ENCODE measurements around the gene TTC28. TPM values are rescaled to one million over a fixed set of nuclear protein-coding genes. Genes with fewer than 3 reads are reported as not detected.

The TTC28 gene
- polyA plus RNA-seq, 3 donors, result 22.1 to 29.8 (median 26.0) TPM

DNA sequence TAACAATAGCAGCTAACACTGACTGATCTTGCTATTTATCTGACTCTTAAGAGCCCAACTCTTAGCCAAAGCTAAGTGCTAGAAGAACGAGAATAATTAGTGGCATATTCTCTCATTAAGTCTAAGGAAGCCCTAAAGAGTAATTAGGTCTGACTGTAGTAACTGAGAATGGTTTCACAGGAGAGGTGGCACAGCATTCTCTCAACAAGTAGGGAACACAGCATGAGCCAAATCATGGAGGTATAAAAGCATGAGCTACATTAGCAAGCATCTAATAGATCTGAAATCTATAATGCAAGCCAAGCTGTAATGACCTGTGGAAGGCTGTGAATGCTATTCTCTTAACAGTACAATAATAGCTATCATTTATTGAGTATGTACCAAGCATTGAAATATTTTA lies 230.6 kb downstream of the TTC28 start:
- no peak for DNase-seq (ENCODE audit: low read depth in 3 of 3, low spot score in 2 of 3)

DNA sequence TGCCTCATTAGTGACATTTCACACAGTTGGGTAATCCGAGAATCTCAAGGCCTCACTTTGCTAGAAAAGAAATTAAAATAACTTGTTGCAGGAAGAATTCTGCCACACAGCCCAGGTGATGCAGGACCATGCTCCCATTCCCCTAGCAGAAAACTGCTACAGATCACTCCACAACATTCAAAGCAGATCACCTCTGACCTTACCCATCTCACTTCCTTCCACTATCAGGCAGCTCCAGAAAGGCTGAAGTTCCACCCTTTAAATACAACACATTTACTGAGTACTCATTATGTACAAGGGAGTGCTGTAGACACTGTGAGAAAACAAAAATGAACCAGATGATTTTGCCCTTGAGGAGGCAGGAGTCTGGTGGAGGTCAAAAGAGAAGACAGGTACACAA lies 231.0 kb downstream of the TTC28 start:
- DNase-seq (ENCODE audit: low read depth in 3 of 3, low spot score in 2 of 3), result no peak

DNA sequence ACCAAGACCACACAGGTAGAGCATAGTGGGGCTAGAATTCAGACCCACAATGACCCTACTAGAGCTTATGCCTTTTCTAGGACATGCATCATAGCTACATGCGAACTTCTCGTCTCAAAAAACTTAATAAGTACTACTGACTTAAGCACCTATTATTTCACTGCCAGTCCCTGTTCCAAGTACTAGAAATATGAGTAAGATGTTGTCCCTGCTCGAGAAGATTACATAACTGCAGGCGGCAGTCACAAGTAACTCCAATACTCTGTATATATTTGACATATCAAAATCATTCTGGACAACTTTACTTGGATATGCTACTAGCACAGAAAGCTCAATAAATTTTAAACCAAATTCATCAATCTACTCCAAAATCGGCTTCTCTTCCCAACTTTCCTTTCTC lies 235.0 kb downstream of the TTC28 start:
- DNase-seq (ENCODE audit: low read depth in 3 of 3, low spot score in 2 of 3), result no peak

DNA sequence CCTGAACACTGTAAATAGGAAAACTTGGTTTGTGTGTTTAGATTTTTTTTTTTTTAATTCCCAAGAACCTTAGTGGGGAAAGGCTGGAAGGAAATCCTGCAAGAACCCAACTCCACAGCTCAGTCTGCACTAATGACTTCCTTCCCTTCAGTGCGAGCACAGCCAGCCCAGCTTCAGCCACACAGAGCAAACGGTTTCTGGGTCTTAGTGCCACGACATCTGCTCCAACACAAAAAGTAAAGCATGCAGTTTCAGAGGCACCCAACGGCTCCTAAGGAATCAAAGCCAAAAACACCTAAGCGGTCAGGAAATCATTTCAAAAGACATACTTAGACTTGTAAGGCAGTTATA lies 236.1 kb downstream of the TTC28 start:
- DNase-seq (ENCODE audit: low read depth in 3 of 3, low spot score in 2 of 3), result peak in 2 of 3 donors; percentile 53 to 74

DNA sequence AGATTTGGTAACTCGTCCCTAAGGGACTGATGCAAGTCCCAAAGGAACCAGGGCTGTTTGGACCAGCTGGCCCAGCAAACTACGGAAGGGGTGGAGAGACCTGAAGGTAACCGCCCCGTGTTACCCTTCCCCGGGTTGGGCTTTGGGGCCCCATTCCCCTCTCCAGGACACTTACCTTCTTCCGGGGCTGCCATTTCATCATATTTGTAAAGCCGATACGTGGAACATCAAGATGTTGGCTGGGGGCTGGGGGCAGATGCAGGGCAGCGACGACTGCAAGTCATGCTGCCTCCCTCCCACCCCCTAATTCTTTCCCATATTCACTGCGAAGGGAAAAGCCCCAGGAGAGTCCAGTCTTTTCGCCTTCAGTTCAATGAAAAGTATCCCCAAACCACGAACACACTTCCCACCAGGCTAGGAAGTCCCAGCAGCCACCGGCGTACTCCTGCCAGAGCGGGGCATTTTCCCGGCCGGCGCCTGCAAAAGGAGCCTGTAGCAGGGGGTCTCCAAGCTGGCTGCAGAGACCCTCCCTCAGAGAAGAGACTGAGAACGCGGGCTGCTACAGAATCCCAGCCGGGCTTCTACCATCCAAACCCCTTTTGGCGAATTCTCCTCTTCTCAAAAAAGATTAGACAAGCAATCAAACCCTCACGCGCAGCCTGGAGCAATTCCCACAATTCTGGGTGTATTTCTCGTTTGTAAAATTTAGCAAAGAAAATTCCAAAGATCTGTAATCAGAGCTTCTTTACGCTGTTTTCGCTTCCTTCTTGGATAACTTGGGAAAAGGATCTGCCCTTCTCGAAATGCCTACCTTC lies 236.7 kb downstream of the TTC28 start:
- DNase-seq (ENCODE audit: low read depth in 3 of 3, low spot score in 2 of 3), result no peak

DNA sequence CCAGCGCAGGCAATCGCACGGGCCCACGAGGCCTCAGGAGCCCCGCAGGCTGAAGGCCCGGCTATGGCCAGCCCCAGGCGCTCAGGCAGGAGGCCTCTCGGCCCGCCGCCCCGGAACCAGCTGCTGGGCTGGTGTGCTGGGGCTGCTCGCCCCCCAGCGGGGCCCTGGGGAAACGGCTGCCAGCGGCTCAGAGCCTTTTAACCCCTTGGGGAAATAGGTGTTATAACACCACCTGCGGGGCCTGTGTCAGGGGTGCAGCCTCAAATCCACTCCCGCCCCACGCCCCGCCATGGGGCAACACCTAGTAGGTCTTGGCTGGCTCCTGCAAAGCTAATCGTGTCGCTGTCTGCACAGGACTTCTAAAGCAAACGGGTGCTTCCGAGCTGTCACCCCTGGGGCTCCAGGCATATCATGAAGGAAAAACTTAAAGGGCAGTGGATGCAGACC lies 237.4 kb downstream of the TTC28 start:
- peak; percentile 58 to 76 (median 67) for DNase-seq (ENCODE audit: low read depth in 3 of 3, low spot score in 2 of 3)

DNA sequence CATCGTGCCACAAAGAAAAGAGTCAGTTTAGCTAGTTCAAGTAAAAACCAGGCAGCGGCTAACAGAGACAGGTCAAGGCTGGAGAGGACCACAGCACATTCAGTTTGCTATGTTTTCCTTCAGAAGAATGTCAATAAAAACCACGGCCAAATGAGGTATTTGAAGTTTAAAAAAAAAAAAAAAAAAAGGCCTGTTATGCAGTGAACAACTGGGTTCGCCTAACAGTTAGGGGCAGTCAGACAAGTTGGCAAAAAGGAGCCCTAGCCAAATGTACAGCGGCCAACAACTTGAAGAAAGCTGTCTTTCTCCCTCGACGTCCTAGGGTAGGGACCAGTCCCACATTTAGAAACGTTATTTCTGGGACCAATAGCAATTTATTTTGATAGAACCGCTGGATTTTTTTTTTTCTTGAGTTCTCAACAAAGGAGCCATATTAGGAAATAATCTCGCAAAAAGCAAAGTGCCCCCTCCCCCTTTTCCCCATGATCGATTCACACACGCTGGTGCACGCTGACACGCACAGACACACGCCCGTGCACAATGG lies 237.8 kb downstream of the TTC28 start:
- no peak for DNase-seq (ENCODE audit: low read depth in 3 of 3, low spot score in 2 of 3)

DNA sequence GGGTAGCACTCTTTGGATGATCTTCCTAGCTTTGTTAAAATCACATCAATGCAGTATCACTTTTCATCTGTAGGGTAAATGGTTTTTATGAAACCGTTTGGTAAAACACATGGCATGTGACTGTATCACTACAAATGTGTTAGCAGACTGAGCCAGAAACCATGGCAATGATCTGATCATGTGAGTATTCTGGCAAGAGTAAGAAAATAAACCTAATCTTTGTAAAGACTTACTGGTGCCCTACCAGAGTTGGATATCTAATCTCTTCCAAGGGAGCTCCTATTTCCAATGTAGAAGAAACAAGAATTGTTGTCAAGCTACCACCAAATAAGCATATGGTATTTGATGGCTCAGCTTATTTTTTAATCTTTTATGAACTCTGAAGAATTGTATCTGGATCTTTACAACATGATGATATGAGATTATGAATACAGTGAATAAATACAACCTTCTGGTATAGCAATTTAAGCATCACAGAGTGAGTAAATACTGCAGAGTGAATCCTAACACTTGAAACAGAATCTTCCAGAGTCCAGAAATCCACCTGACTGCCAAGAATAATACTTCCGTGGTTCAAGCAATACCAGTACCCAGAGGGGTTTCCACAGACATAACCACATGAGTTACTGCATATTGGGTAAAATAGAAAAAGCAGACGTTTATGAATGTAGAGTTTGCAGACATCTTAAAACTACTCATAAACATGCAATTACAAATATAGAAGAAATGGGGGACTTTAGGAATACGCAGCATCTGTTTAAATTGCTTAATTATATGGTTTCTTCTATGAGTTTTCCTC lies 238.8 kb downstream of the TTC28 start:
- DNase-seq (ENCODE audit: low read depth in 3 of 3, low spot score in 2 of 3), result no peak

DNA sequence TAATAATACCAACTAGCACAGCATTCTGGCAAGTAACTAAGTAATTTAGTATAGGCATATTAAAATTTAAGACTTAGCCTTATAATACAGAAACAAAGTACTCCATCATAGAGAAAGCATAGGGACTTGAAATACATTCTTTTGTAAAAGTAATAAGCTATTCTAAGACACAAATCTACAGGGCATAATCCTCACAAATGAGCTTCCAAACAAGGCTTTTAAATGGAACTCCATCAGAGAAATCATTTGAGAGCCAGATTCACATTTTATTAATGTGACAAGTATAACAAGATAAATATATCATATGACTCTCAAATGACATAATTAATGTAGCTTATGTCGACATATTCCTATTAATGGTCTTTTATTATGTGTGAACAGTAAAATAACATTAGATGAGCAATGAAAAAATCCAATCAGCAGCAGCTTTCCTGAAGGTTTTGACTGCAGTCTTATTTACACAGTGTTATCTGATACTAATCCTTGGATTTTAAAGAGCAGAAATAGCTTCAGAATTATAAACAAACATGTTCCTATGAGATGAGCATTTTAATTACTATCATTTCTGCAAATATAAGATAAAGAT lies 241.4 kb downstream of the TTC28 start:
- no peak for DNase-seq (ENCODE audit: low read depth in 3 of 3, low spot score in 2 of 3)

DNA sequence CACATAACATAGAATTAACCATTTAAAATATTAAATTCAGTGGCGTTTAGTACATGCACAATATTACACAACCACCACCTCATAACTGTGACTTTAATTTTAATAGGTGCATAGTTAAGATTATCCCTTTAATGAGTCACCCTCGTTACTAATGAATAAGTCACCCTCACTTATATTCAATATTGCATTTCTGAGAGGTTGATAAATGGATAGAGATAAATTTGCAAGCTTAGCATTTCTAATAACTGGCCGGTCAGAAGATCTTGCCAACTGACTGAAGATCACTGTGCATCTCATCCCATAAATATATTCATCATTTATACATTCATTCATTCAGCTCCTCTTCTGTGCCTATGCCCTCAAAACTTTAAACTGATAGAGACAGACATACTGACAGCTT lies 243.7 kb downstream of the TTC28 start:
- DNase-seq (ENCODE audit: low read depth in 3 of 3, low spot score in 2 of 3), result no peak

DNA sequence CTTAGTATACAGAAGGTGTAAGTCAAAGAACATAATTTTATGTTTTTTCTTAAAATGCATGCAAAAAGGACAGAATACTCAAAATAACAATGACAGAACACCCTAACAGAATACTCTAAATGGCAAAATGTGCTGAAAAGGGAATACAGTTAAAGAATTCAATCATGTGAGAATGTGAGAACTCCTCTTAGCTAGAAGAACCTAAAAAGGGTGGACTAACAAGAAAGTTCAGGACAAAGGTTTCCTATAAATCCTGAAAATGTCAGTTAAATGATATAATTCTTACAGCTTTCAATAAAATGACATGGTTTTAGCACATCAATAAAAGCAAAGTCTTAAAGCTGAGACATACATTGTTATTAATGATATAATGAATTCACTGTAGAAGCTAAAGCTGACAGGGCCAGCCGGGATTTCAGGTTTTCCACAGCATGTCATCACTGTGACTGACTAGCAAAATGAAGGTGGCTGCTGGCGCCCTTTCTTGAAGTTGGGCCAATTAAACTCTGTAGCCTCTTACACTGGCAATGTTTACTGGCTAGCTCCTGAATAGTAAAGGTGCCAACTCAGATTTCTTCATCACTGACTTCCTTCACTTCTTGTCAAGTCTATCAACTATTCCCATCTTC lies 244.4 kb downstream of the TTC28 start:
- DNase-seq (ENCODE audit: low read depth in 3 of 3, low spot score in 2 of 3), result no peak

DNA sequence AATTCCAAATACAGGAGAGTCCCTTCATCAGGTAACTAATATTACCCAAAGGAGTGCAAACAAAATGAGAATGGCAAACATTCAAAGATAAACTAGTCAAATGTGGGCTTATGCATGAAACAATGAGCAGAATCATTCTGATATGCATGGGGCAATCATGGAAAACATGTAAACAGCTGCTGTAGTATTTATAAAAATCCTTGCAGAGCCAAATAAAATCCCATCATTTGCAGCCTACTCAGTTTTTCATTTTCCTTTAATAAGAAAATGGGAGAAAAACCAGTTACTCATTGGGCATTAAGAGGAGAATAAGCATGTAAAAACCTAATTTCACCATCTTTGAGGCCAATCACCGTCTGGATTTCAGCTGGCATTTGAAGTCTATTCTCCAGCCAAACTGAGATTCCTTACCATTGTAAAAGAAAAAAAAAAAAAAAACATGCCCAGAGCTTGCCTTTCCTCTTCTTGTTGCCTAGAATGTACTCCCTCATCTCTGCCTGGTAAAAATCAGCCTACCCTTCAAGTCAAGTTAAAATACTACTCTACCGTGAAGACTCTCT lies 249.1 kb downstream of the TTC28 start:
- no peak for DNase-seq (ENCODE audit: low read depth in 3 of 3, low spot score in 2 of 3)

DNA sequence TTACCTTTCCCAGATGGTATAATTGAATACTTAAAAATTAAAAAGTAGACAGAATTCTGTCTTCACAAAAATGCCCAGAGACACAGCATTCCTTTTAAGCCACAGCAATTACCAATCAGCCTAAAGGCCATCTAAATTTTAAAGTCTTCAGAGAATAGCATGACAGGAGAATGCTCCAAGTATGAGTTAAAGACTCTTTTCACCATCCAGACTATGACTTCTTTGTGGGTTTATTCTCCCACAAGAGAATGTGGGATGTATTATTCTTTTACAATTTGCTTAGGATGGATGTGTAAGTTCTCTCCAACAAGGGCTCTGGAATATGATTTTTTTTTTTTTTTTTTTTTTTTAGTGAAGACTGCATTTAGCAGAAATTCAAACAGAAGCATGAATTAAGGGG lies 249.9 kb downstream of the TTC28 start:
- no peak for DNase-seq (ENCODE audit: low read depth in 3 of 3, low spot score in 2 of 3)

DNA sequence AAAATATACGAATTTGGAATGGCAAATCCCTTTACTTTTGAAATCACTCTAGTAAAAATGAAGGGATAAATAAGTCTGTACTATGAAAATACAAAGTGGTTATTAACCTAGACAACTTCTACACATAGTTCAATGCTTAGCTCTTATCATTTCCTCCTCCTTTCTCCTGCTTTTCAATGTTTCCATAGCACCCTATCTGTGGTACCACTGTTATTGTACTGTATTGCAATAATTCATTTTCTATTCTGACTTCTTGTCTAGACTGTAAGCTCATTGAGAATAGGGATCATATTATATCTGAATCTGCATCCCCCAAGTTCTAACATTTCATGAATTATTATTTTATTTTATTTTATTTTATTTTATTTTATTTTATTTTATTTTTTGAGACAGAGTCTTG lies 251.4 kb downstream of the TTC28 start:
- no peak for DNase-seq (ENCODE audit: low read depth in 3 of 3, low spot score in 2 of 3)

DNA sequence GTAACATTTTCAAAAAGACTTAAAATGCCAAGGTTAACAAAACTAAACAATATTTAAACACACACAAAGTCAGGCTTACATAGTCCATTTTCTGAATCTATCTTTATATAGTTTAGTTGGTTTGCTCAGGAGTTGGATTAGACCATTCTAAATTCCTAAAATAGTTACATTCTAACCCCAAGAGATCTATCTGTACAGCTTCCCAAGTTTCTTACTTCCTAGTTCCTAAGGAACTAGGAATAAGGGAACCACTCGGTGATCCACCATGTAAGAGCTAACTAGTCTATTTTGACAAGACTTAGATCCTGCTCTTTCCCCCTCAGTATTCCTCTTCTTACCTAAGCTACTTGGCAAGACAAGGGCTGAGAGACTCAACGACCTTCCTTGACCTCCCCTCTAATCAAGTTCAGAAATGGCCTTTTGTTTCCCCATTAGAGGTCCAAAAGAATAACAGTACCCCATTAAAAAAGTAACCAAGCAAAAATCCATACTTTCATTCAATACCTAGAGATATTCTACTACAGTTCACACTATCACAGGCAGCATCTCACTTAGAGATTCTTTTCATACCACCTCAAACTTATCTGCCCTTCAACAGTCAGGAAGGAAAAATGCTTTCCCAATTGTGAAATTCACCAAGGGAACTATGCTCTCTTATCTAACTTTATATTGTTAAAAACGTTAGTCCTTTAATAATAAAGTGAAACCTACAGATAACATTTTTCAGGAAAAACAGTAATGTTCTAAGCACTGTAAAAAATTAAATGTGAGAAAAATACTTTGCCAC lies 253.1 kb downstream of the TTC28 start:
- DNase-seq (ENCODE audit: low read depth in 3 of 3, low spot score in 2 of 3), result no peak

DNA sequence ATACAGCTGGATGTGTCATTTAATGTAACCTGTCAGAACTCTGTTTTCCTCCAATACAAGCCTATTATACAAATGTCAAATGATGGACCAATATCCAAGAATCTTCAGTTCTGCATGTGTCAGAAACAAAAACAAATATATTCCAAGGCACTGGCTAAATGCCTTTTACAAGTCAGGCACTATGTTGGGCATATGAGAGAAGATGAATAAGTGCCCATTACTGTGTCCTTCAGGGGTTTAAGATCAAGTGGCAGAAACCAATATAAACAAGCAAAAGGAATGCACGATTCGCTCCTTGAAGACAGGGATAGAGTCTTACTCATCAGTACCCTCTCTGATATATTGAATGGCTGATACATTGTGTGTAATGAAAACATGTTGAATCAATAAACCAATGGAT lies 254.4 kb downstream of the TTC28 start:
- DNase-seq (ENCODE audit: low read depth in 3 of 3, low spot score in 2 of 3), result no peak

DNA sequence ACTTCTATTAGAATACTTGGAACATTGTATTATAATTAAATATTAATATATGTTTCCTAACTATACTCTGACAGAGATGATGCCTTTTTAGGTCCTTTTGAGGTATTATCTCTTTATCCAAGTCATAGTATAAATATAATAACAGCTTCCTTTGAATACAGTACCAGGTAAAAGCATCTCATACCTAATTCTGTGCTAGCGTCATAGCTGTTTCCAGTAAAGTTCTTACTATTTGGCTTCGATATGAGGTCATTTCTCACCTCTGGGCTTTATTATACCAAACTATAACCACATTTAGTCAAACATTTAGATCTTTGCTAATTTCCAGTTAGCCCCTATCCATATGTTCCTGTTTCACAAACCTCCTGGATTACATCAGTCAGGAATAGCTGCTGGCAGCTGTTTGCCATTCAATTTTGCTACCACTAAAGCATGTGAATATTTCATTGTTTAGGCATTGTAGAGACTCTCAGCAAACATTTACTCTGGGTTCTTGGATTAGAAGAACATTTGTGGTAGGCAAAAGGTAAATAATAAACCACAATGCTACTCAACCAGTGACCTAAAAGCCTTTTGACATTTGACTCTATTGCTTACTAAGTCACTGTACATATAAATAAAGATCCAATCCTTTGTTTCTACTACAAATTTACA lies 255.1 kb downstream of the TTC28 start:
- no peak for DNase-seq (ENCODE audit: low read depth in 3 of 3, low spot score in 2 of 3)

DNA sequence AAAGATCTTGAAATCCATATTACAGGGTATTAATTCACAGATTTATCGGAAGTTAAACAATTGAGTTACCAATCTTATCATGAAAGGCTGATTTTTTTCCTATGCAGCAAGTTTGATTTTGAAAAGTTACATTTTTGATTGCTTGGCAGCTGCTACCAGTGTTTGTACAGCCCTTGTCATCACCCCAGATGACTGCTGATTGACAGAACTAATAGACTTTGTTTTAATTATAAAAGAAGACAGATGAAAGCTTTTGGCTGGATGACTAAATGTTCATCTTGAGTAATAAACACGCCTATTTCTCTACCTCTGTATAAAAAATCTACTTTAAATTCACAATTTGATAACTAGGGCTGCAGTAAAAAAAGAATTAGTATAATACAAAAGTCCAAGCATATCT lies 259.7 kb downstream of the TTC28 start:
- no peak for DNase-seq (ENCODE audit: low read depth in 3 of 3, low spot score in 2 of 3)

DNA sequence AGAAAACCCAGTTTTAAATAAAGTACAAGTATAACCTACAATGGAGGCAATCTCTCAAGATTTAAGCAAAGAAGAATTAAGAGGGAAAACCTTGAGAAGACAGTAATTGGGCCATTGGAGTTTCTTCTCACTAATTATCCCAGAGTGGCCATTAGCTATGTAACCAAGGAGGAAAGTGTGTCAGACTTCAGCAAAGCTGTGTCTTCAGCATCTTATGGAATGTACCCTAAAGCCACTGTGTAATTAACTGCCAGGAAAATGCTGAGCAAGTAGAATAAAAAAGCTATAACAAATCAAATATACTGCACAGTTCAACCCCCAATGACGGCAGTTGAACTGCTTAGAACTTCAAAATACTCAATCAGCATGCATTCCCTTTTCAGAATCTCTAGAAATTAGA lies 261.6 kb downstream of the TTC28 start:
- DNase-seq (ENCODE audit: low read depth in 3 of 3, low spot score in 2 of 3), result no peak

All from right renal cortex interstitium (tissue), 3 donors.